GM18519 (cell line): ENCODE measurements around the gene TXNIP.
A peak's percentile ranks its signal among the peaks of the same experiment; 100 is the strongest.

Source experiments
- ATAC-seq: cut with Tn5 transposase; IDR thresholded peaks from one replicate; pipeline ENCODE4 v1.9.1; 2021; ENCODE audit warnings: mild to moderate bottlenecking, moderate library complexity; ENCODE audit not compliant: unreplicated experiment, low FRiP score

TXNIP gene

GRCh38 chr1:145964328-145965118 lies 31.9 kb downstream of the TXNIP start, which contains the start of the genes ANKRD34A and POLR3GL:
TSS of gene ANKRD34A (minus strand) at chr1:145964575. CDS start at chr1:145961759, 2,816 bp downstream.
TSS of gene POLR3GL (plus strand) at chr1:145964690. CDS start at chr1:145974866, 10,176 bp downstream.
- ATAC-seq, result peak; percentile 59

GRCh38 chr1:145963265-145964019 lies 32.9 kb downstream of the TXNIP start:
- no peak for ATAC-seq

GRCh38 chr1:145962157-145963102 lies 33.9 kb downstream of the TXNIP start:
- no peak for ATAC-seq

- ATAC-seq, result no peak
Measured at GRCh38 chr1:145961425-145962156, 34.8 kb downstream of the TXNIP start.

- no peak for ATAC-seq
Measured at GRCh38 chr1:145961109-145961424, 35.3 kb downstream of the TXNIP start.

GRCh38 chr1:145960468-145961108 lies 35.8 kb downstream of the TXNIP start:
- ATAC-seq, result no peak

- ATAC-seq, result no peak
Measured at GRCh38 chr1:145959957-145960467, 36.4 kb downstream of the TXNIP start.

GRCh38 chr1:145959333-145959732 lies 37.0 kb downstream of the TXNIP start:
- no peak for ATAC-seq

GRCh38 chr1:145958734-145959133 lies 37.6 kb downstream of the TXNIP start:
- no peak for ATAC-seq

GRCh38 chr1:145957443-145958319 lies 38.7 kb downstream of the TXNIP start, which contains the start of gene LIX1L:
TSS of gene LIX1L (minus strand) at chr1:145958017. CDS start at chr1:145957927, 90 bp downstream.
- peak; percentile 61 for ATAC-seq

GRCh38 chr1:145956781-145957442 lies 39.5 kb downstream of the TXNIP start:
- no peak for ATAC-seq

GRCh38 chr1:145956361-145956760 lies 40.0 kb downstream of the TXNIP start:
- ATAC-seq, result no peak

GRCh38 chr1:145955436-145955835 lies 40.9 kb downstream of the TXNIP start:
- ATAC-seq, result no peak

GRCh38 chr1:145953861-145954260 lies 42.5 kb downstream of the TXNIP start:
- no peak for ATAC-seq

- no peak for ATAC-seq
Measured at GRCh38 chr1:145952903-145953302, 43.5 kb downstream of the TXNIP start.

- ATAC-seq, result no peak
Measured at GRCh38 chr1:145951526-145951925, 44.9 kb downstream of the TXNIP start.

- ATAC-seq, result no peak
Measured at GRCh38 chr1:145949219-145949618, 47.2 kb downstream of the TXNIP start.

GRCh38 chr1:145947551-145947950 lies 48.8 kb downstream of the TXNIP start:
- no peak for ATAC-seq
